G401 (cell line): ENCODE data around the gene PRKCA. TPM values are rescaled to one million over a fixed set of nuclear protein-coding genes. Genes with fewer than 3 reads are reported as not detected.

Experiments
- DNase-seq: peaks from one replicate; pipeline ENCODE4 v3.0.0-alpha.2; 2015; ENCODE audit warnings: low spot score
- in situ Hi-C: cut with HindIII; loops from 2 replicates; pipeline ENCODE4 v1.10.0; 2016; ENCODE audit warnings: low sequenced_read_pairs, mixed read lengths
- total RNA-seq: library from RNA; depleted of rRNA; stranded (reverse); fragments of >200 nt; shearing (Covaris generic); gene quantifications from 2 replicates; pipeline ENCODE4 v1.2.3, GENCODE V29; 2014

Gene PRKCA
- total RNA-seq, 1 experiment from 2014 or later, result 44.7 TPM

GRCh38 chr17:66542129-66542966, 239.9 kb downstream of the PRKCA start:
- no peak for DNase-seq
- in situ Hi-C loops, result no loop called here

DNA sequence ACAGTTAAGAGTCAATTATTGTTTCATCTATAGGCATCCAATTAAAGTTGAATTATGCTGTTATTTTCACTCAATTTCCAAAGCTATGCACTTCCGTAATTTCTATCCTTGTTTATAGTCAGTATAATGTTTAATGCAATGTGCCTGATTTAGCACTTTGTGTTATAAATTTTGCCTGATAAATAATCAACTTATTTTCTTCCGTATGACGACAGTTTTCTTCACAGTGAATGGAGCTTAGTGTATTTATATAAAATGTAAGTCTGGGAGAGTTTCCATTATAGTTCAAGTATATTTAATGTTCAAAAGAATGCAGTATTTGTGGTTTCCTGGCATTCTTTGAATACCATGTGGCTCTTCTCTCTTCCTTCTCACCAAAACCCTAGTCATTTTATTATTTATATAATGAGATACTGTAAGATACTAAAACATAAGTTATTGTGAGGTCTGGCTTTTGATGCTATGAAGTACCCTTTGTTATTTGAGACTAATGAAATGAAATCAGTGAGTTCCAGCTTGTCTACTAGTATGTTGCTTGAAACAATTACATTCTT, 240.6 kb downstream of the PRKCA start:
- DNase-seq, result no peak

GRCh38 chr17:66543526-66543925, 241.1 kb downstream of the PRKCA start:
- in situ Hi-C loops, result no loop called here
- no peak for DNase-seq

More for the DNA sequence above, 240.6 kb downstream of the PRKCA start:
- in situ Hi-C loops, result no loop called here

- in situ Hi-C loops, result no loop called here
- DNase-seq, result no peak
These were observed 243.5 kb downstream of the PRKCA start for GRCh38 chr17:66545918-66546317.

DNA sequence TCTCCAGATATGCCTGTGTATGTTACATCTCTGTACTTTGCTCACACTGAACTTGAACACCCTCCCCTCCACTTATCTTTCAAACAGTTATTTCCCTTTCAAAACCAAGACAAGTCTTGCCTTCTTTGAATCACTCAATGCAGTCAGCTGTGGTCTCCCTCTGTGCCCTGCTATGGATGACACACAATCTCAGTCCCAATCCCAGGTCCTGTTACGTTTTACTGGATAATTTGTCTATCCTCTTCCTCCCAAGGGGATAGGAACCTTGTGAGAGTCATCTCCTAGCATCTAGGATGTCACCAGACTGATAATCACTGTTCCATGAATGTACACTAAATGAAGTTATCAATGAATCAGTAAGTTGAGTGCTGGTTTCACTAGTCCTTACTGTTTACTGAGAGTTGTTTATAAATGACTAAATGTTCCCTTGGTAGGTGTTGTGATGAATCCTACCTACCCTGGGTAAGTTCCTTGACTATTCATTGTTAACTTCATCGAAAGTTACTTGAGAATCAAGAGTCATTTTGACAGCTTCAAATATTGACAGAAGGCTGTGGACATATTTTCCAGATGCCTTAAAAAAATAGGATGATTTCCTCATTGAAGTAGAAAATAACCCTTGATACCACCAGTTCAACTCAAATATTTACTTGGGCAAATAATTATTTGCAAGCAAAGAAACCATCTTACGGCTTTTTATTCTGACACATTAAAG, 244.9 kb downstream of the PRKCA start:
- DNase-seq, result no peak
- in situ Hi-C loops, result no loop called here

GRCh38 chr17:66548158-66548557, 245.7 kb downstream of the PRKCA start:
- in situ Hi-C loops, result no loop called here
- DNase-seq, result no peak

GRCh38 chr17:66548659-66549310, 246.4 kb downstream of the PRKCA start:
- in situ Hi-C loops, result no loop called here
- DNase-seq, result no peak

- in situ Hi-C loops, result no loop called here
- DNase-seq, result no peak
These were observed 246.9 kb downstream of the PRKCA start for GRCh38 chr17:66549311-66549704.

DNA sequence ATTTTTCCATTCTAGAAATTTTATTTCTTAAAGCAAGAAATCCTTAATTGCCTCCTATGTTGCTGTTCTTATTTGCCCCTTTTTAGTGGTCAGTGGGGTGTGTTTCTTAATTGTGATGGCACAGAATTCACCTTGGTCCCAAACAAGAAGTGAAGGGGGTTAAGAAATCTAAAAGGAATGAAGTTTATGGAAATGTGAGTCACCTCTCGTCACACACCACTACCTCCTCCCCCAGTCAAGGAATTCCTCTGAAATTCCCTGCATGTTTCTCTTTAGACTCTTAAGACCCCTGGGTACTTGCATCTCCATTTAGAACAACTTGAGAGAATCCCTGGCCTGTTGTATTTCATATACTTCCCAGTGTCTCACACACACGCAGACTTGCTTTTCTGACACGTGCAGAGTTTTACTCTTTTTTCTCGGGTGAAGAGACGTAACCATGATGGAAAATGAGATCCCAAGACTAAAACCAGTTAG, 247.4 kb downstream of the PRKCA start:
- in situ Hi-C loops, result no loop called here
- peak; percentile 46 for DNase-seq

- in situ Hi-C loops, result no loop called here
- DNase-seq, result no peak
These were observed 249.4 kb downstream of the PRKCA start for GRCh38 chr17:66551839-66552238.

DNA sequence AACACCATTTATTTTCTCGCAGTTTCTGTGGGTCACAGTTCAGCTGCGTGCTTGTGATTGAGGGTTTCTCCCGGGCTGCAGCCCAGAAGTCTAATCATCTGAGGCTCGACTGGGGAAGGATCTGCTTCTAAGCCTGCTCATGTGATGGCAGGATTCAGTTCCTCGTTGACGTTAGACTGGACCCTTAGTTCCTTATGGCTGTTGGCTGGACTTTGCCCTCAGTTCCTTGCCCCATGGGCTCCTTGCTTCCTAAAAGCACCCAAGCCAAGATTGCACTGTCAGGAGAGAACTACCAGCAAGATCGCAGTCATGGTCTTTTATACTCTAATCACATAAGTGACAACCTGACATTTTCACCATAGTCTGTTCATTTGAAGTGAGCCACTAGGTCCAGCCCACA, 250.0 kb downstream of the PRKCA start:
- no peak for DNase-seq
- in situ Hi-C loops, result no loop called here

DNA sequence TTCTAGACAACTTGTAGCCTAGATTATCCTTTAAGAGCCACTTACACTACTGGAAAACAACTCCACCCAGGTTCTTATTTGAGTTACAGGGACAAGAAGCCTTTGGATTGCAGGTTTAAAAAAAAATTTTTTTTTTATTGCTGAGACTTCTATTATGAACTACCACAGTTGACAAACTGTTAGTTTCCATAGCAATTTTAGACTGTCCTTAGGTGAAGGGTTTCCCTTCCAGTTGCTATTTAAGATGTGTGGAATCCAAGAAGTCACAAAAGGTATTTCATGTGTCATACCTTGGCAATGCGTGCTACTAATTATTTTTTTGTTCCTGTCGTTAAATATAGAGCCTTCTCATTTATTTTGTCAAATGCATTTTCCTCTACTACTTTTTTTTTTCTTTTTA, 253.2 kb downstream of the PRKCA start:
- in situ Hi-C loops, result no loop called here
- no peak for DNase-seq

DNA sequence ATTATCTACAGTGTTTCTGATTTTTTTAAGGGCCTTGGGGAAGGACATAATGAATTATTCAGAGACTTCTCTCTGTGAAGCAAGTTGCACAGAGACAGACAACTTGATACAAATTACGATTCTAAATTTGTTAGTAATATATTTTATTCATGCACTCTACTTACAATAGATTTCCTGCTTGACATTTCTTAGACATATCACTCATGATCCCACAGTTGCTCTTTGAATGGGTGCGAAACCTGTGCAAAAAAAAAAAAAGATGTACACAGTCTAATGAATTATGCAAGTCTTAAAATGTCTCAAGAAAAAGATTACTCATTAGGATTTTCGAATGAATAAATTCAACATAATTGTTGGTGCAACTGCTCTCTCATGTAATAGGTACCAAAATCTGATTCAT, 254.8 kb downstream of the PRKCA start:
- in situ Hi-C loops, result no loop called here
- no peak for DNase-seq

- in situ Hi-C loops, result no loop called here
- DNase-seq, result no peak
These were observed 255.5 kb downstream of the PRKCA start for GRCh38 chr17:66557886-66558285.

DNA sequence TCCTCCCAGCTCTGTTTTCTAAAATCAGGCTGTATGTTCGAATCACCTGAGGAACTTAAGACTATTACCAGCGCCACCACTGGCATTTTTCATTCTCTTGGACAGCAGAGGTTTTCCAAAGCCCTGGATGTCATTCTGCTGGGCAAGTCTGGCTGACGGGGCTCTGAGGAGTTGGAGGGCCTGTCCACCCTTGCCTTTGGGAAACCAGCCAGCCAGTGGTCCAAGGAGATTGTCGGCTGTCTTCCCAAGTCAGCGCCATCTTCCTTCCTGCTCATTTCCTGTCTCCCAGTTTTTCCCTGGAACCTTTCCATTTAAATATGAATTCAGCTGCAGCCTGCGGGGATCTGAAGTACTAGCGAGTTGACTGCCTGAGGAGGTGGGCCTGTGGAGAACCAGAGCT, 258.3 kb downstream of the PRKCA start:
- no peak for DNase-seq
- in situ Hi-C loops, result no loop called here

- in situ Hi-C loops, result no loop called here
- DNase-seq, result no peak
These were observed 259.7 kb downstream of the PRKCA start for GRCh38 chr17:66562119-66562518.

- in situ Hi-C loops, result no loop called here
- DNase-seq, result no peak
These were observed 262.6 kb downstream of the PRKCA start for GRCh38 chr17:66564992-66565465.

DNA sequence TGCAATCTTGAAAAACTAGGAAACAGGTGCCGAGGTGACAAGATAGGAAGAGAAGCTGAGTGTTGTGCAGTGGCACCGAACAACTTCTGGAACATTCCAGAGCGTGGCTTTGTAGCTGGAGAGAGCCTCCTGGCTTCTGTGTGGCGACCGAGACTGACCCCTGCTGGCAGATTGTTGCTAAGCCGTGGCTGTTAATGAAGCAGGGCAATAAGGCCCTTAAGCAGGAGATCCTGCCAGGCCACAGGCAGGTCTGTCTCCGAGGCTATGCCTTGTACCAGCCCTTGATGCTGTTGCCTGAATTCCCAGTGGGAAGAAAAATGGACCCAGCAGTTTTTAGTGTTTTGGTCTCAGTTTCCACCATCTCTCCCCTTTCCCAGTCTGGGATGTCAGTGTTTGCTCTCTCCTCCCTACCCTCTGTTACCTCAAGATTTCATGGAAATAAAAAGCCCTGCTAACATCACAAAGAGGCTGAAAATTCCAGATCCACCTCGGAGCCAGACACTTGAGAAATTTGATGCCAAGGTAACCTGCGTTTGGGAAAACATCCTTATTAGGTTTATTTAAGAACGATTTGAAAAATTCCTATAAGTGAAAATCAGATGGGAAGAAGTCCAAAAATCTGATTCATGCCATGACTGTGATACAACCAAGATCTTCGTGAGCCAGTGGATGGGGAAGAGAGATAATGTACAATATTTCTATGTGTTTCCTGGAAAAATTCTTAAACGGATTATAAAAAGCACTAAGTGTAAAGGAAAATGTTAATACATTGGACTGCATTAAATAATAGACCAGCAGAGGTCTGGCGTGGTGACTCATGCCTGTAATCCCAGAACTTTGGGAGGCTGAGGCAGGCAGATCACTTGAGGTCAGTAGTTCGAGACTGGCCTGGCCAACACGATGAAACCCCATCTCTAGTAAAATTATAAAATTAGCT, 265.1 kb downstream of the PRKCA start:
- in situ Hi-C loops, result no loop called here
- DNase-seq, result peak; percentile 49

DNA sequence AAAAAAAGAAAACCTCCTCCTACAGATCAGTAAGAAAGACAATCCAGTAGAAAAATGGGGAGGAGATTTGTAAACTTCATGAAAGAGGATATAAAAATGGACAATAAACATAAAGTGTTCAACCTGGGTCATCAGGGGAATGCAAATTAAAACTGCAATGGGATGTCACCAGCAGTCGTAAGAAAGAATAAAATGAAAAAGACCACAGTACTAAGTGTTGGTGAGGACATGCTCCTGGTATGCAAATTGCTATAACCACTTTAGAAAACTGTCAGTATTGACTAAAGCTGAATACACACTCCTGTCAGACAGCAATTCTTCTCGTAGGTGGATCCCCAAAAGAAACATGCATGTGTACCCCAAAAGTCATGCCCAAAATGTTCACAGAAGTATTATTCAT, 267.2 kb downstream of the PRKCA start:
- in situ Hi-C loops, result no loop called here
- DNase-seq, result no peak
